ENCODE measurements around the gene LRMDA.

Gene LRMDA

GRCh38 chr10:76557366-76557765, 1125.9 kb downstream of the LRMDA start:
- H3K9me3 ChIP-seq (ENCODE audit: severe bottlenecking), result no peaks in the 10 kb centered on the region

GRCh38 chr10:76558586-76558985, 1127.2 kb downstream of the LRMDA start:
- no peak for TF ChIP-seq CTCF (IDR thresholded peaks at IDR 0.05; ENCODE audit: low read depth, low read length)

More at GRCh38 chr10:76557366-76557765, 1125.9 kb downstream of the LRMDA start:
- TF ChIP-seq CTCF (IDR thresholded peaks at IDR 0.05; ENCODE audit: low read depth, low read length), result no peak
- no peak overlapping the region for H3K27ac ChIP-seq
- no peak overlapping the region for H3K4me3 ChIP-seq (ENCODE audit: low read depth, low read length)
- no peaks in the 10 kb centered on the region for H3K27me3 ChIP-seq (ENCODE audit: insufficient read depth, low read depth, severe bottlenecking)
- DNase-seq, result no peak
- H3K36me3 ChIP-seq, result no peaks in the 10 kb centered on the region

GRCh38 chr10:76558996-76559891, 1127.8 kb downstream of the LRMDA start:
- Histone ChIP-seq H3K4me3 (ENCODE audit: low read depth, low read length) (no peak overlapping the region), H3K9me3 (ENCODE audit: severe bottlenecking) (no peaks in the 10 kb centered on the region), H3K27me3 (ENCODE audit: insufficient read depth, low read depth, severe bottlenecking) (no peaks in the 10 kb centered on the region), H3K27ac (no peak overlapping the region), H3K36me3 (no peaks in the 10 kb centered on the region)
- DNase-seq, result no peak
- TF ChIP-seq CTCF (IDR thresholded peaks at IDR 0.05; ENCODE audit: low read depth, low read length), result no peak

More at GRCh38 chr10:76558586-76558985, 1127.2 kb downstream of the LRMDA start:
- H3K27ac ChIP-seq, result no peak overlapping the region
- no peaks in the 10 kb centered on the region for H3K9me3 ChIP-seq (ENCODE audit: severe bottlenecking)
- H3K4me3 ChIP-seq (ENCODE audit: low read depth, low read length), result no peak overlapping the region
- no peak for DNase-seq
- H3K36me3 ChIP-seq, result no peaks in the 10 kb centered on the region
- H3K27me3 ChIP-seq (ENCODE audit: insufficient read depth, low read depth, severe bottlenecking), result no peaks in the 10 kb centered on the region

GRCh38 chr10:76559892-76560220, 1128.4 kb downstream of the LRMDA start:
- Histone ChIP-seq H3K27me3 (ENCODE audit: insufficient read depth, low read depth, severe bottlenecking) (no peaks in the 10 kb centered on the region), H3K4me3 (ENCODE audit: low read depth, low read length) (no peak overlapping the region), H3K36me3 (no peaks in the 10 kb centered on the region), H3K9me3 (ENCODE audit: severe bottlenecking) (no peaks in the 10 kb centered on the region), H3K27ac (no peak overlapping the region)
- no peak for DNase-seq
- TF ChIP-seq CTCF (IDR thresholded peaks at IDR 0.05; ENCODE audit: low read depth, low read length), result no peak

- no peak overlapping the region for H3K4me3 ChIP-seq (ENCODE audit: low read depth, low read length)
- TF ChIP-seq CTCF (IDR thresholded peaks at IDR 0.05; ENCODE audit: low read depth, low read length), result no peak
These were observed 1128.9 kb downstream of the LRMDA start for GRCh38 chr10:76560338-76560737.

More at GRCh38 chr10:76560338-76560737, 1128.9 kb downstream of the LRMDA start:
- Histone ChIP-seq H3K9me3 (ENCODE audit: severe bottlenecking) (no peaks in the 10 kb centered on the region), H3K27ac (no peak overlapping the region), H3K27me3 (ENCODE audit: insufficient read depth, low read depth, severe bottlenecking) (no peaks in the 10 kb centered on the region), H3K36me3 (no peaks in the 10 kb centered on the region)
- no peak for DNase-seq

Measured in WERI-Rb-1 (cell line).